ENCODE results near the gene FAH. TPM values are rescaled to one million over a fixed set of nuclear protein-coding genes. Genes with fewer than 3 reads are reported as not detected.
A peak's percentile ranks its signal among the peaks of the same experiment; 100 is the strongest.

The FAH gene
- total RNA-seq, 4 donors from 2014 or later = 11.1 to 15.0 (median 14.0) TPM

GRCh38 chr15:80176443-80176842 is 23.6 kb downstream of the FAH start:
- Histone ChIP-seq H3K9me3 (no peaks in the 10 kb centered on the region), H3K36me3 (peaks cover 6 to 71% (median 34%) of the 10 kb centered on the region in 4 donors), H3K27me3 (no peaks in the 10 kb centered on the region), H3K4me3 (no peak overlapping the region), H3K4me1 (peaks cover 5 to 20% (median 12%) of the 10 kb centered on the region in 4 donors), H3K27ac (replicated peaks in 1 of 4) (no peak overlapping the region)
- intact Hi-C loops (cut with DNase I) = no loop called here
- TF ChIP-seq POLR2AphosphoS5 (IDR thresholded peaks at IDR 0.05) (no peak), EP300 (IDR thresholded peaks at IDR 0.05) (no peak), CTCF (IDR thresholded peaks at IDR 0.05) (no peak), POLR2A (IDR thresholded peaks at IDR 0.05; ENCODE audit: low read depth) (no peak)
- DNase-seq (ENCODE audit: extremely low spot score) = no peak
- 58% methylated on average over 5 of the region's 6 CpGs for WGBS

GRCh38 chr15:80177156-80177555 is 24.4 kb downstream of the FAH start:
- H3K36me3 ChIP-seq = peaks cover 6 to 76% (median 37%) of the 10 kb centered on the region in 4 donors
- intact Hi-C loops (cut with DNase I) = no loop called here

DNA sequence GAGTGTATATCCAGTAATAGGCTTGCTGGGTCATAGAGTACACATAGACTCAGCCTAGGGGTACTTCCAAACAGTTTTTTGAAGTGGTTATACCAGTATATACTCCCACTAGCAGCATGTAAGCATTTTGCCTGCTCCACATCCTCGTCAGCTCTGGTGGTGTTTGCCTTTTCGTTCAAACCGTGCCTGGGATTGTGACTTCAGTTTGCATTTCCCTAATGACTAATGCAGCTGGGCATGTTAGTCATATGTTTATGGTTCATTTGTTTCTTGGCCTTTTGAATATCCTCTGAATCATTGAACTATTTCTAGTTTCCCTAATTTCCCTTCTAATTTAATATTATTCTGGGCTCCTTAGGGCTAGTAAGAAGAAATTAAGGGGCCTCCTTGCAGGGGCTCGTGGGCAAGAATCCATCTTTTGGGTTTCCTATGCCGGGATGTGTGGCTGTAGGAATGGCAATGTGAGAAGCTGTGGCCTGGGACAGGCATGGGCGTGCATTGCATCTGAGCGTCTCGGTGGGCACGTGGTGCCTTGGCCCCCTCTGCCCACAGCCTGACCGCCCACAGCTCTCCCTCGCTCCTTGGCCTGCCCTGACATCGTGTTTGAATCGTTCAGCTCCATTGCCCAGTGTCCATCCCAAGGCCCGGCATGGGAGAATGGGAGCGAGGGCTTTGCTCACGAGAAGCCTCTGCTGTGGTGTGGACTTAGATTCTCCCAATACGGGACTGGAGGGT is 26.4 kb downstream of the FAH start:
- TF ChIP-seq POLR2AphosphoS5 (IDR thresholded peaks at IDR 0.05) (no peak), POLR2A (IDR thresholded peaks at IDR 0.05; ENCODE audit: low read depth) (no peak), CTCF (IDR thresholded peaks at IDR 0.05) (no peak), EP300 (IDR thresholded peaks at IDR 0.05) (no peak)
- H3K27ac ChIP-seq (replicated peaks in 1 of 4) = peak overlapping the region in 1 of 4 donors; percentile 48
- H3K36me3 ChIP-seq = peaks cover 17 to 88% (median 47%) of the 10 kb centered on the region in 4 donors

More at GRCh38 chr15:80177156-80177555, 24.4 kb downstream of the FAH start:
- 100% methylated on average over 2 of the region's 2 CpGs for WGBS
- TF ChIP-seq CTCF (IDR thresholded peaks at IDR 0.05) = no peak
- no peak for TF ChIP-seq EP300 (IDR thresholded peaks at IDR 0.05)
- no peak for TF ChIP-seq POLR2AphosphoS5 (IDR thresholded peaks at IDR 0.05)
- TF ChIP-seq POLR2A (IDR thresholded peaks at IDR 0.05; ENCODE audit: low read depth) = no peak
- Histone ChIP-seq H3K4me3 (no peak overlapping the region), H3K9me3 (no peaks in the 10 kb centered on the region), H3K27ac (replicated peaks in 1 of 4) (no peak overlapping the region), H3K4me1 (peaks cover 5 to 20% (median 12%) of the 10 kb centered on the region in 4 donors), H3K27me3 (no peaks in the 10 kb centered on the region)
- no peak for DNase-seq (ENCODE audit: extremely low spot score)

GRCh38 chr15:80179935-80180334 is 27.1 kb downstream of the FAH start:
- H3K9me3 ChIP-seq = no peaks in the 10 kb centered on the region
- no peak overlapping the region for H3K27ac ChIP-seq (replicated peaks in 1 of 4)
- 95% methylated on average over 10 of the region's 16 CpGs for WGBS
- peaks cover 0 to 5% (median under 1%) of the 10 kb centered on the region in 4 donors for H3K4me1 ChIP-seq
- H3K27me3 ChIP-seq = no peaks in the 10 kb centered on the region
- intact Hi-C loops (cut with DNase I) = no loop called here
- TF ChIP-seq EP300 (IDR thresholded peaks at IDR 0.05) (no peak), POLR2A (IDR thresholded peaks at IDR 0.05; ENCODE audit: low read depth) (no peak), CTCF (IDR thresholded peaks at IDR 0.05) (no peak), POLR2AphosphoS5 (IDR thresholded peaks at IDR 0.05) (no peak)
- peaks cover 19 to 89% (median 46%) of the 10 kb centered on the region in 4 donors for H3K36me3 ChIP-seq
- H3K4me3 ChIP-seq = no peak overlapping the region
- DNase-seq (ENCODE audit: extremely low spot score) = no peak

More for the DNA sequence above, 26.4 kb downstream of the FAH start:
- H3K9me3 ChIP-seq = no peaks in the 10 kb centered on the region
- H3K4me3 ChIP-seq = no peak overlapping the region
- peaks cover 0 to 12% (median 7%) of the 10 kb centered on the region in 4 donors for H3K4me1 ChIP-seq
- DNase-seq (ENCODE audit: extremely low spot score) = no peak
- H3K27me3 ChIP-seq = no peaks in the 10 kb centered on the region
- 78% methylated on average over 15 of the region's 17 CpGs for WGBS
- intact Hi-C loops (cut with DNase I) = no loop called here
